Calu3 (cell line): ENCODE results near the gene MREG. TPM values are rescaled to one million over a fixed set of nuclear protein-coding genes. Genes with fewer than 3 reads are reported as not detected.

Experiments used
- BruUV-seq: library from RNA; stranded (reverse); fragments of 400-500 nt; replicated peaks from 2 replicates; lab custom pipeline; 2021; lab: Mats Ljungman, UMichigan
- CTCF ChIA-PET: fragments of 300-600 bp; sonication (Branson Sonifier 250); formaldehyde crosslinking; loops from one replicate; lab custom pipeline; 2022; ENCODE audit warnings: antibody characterized with exemption; lab: Charles Lee
- DNase-seq: peaks from one replicate; pipeline ENCODE4 v3.0.0; 2022
- H3K27ac Mint-ChIP-seq: one replicate; pipeline ENCODE4 v1.8.0; 2022; ENCODE audit warnings: mixed read lengths; ENCODE audit not compliant: unreplicated experiment
- H3K27me3 Mint-ChIP-seq: one replicate; pipeline ENCODE4 v1.8.0; 2022; ENCODE audit warnings: mixed read lengths; ENCODE audit not compliant: unreplicated experiment
- H3K36me3 Mint-ChIP-seq: one replicate; pipeline ENCODE4 v1.8.0; 2022; ENCODE audit warnings: mild to moderate bottlenecking, moderate library complexity, mixed read lengths; ENCODE audit not compliant: insufficient read depth, unreplicated experiment
- H3K4me1 Mint-ChIP-seq: one replicate; pipeline ENCODE4 v1.8.0; 2022; ENCODE audit warnings: mild to moderate bottlenecking, low read depth, mixed read lengths; ENCODE audit not compliant: unreplicated experiment
- H3K4me3 Mint-ChIP-seq: one replicate; pipeline ENCODE4 v1.8.0; 2022; ENCODE audit warnings: mild to moderate bottlenecking, low read depth, moderate library complexity, mixed read lengths; ENCODE audit not compliant: unreplicated experiment
- H3K9me3 Mint-ChIP-seq: one replicate; pipeline ENCODE4 v1.8.0; 2022; ENCODE audit warnings: low read depth, mixed read lengths; ENCODE audit not compliant: unreplicated experiment
- intact Hi-C: fragments of 100-400 bp; cut with micrococcal nuclease; formaldehyde crosslinking; loops from one replicate; pipeline ENCODE4 v1.10.0; 2022; ENCODE audit not compliant: unreplicated experiment
- total RNA-seq: library from RNA; stranded (reverse); gene quantifications from 2 replicates; pipeline ENCODE4 v1.2.3, GENCODE V29; 2022
- TF ChIP-seq, protein P1 (sequence below): fragments of 200-600 bp; IDR thresholded peaks from one replicate; pipeline ENCODE4 v1.8.0; 2022; ENCODE audit warnings: antibody characterized with exemption; ENCODE audit not compliant: unreplicated experiment

Gene MREG
- total RNA-seq, 1 experiment from 2014 or later: 29.7 TPM

DNA sequence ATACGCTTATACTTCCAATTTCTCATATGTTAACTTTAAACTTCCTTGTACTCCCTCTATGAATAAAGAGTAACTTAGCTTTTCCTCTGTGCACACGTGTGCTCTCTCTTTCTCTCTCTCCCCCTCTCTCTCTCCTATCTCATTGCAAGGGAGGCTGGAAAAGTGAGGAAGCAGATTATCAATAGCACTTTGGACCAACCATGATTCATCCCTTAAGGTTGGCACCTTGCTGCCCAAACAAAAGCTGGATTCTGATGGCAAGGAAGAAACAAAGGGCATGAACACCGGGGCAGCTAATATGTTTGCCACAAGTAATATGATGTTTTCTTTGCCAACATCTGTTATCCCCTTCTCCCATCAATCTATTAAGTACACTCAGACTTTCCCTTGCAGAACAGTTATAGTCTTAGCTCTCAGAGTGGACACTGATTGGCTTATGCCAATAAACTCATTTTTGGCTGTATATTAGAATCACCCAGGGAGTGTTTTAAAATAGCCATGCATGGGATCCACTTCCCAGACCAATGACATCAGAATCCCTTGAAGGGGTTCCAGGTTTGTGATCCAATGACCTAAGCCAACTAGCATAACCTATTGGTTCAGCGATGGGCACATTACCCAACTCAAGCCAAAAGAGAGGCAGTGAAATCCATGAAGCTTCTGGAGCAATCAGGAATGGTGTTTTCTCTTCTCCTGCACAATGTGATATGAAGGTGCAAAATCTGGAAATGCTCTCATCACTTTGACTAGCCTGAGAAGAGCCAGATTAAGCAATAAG, 60.3 kb downstream of the MREG start:
- BruUV-seq: no TSS peak
- no peak overlapping the region for H3K27ac Mint-ChIP-seq
- H3K4me1 Mint-ChIP-seq: peaks cover 21% of the 10 kb centered on the region
- no peaks in the 10 kb centered on the region for H3K9me3 Mint-ChIP-seq
- H3K27me3 Mint-ChIP-seq: no peaks in the 10 kb centered on the region
- CTCF ChIA-PET: interaction anchor here (0.6 to 1.0 kb wide), 5 partner anchors 13 to 1046 kb away, joined by 3 to 4 read pairs (median 4); no protein-coding TSS in a partner anchor
- intact Hi-C loops: no loop called here
- no peak overlapping the region for H3K4me3 Mint-ChIP-seq
- DNase-seq: no peak
- TF ChIP-seq, protein P1, sequence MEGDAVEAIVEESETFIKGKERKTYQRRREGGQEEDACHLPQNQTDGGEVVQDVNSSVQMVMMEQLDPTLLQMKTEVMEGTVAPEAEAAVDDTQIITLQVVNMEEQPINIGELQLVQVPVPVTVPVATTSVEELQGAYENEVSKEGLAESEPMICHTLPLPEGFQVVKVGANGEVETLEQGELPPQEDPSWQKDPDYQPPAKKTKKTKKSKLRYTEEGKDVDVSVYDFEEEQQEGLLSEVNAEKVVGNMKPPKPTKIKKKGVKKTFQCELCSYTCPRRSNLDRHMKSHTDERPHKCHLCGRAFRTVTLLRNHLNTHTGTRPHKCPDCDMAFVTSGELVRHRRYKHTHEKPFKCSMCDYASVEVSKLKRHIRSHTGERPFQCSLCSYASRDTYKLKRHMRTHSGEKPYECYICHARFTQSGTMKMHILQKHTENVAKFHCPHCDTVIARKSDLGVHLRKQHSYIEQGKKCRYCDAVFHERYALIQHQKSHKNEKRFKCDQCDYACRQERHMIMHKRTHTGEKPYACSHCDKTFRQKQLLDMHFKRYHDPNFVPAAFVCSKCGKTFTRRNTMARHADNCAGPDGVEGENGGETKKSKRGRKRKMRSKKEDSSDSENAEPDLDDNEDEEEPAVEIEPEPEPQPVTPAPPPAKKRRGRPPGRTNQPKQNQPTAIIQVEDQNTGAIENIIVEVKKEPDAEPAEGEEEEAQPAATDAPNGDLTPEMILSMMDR: no peak
- peaks cover 9% of the 10 kb centered on the region for H3K36me3 Mint-ChIP-seq

DNA sequence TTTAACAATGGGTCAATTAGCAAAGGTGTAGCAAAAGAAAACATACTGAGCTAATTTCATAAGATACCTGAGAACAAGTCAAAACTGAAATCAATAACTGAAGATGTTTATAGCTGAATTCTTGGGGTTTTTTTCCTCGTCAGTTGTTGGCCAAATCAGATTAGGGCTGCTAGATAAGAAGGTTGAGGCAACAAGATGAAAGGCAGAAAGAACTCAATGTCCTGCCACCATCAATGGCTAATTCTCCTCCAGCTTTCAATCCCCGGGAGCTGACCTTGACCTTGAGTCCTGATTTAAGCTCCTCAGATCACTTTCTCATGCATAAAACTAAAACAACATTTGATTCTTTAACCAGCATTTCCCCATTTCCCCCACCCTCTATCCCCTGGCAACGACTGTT, 61.8 kb downstream of the MREG start:
- H3K27me3 Mint-ChIP-seq: no peaks in the 10 kb centered on the region
- CTCF ChIA-PET: no interaction called here
- peaks cover 5% of the 10 kb centered on the region for H3K36me3 Mint-ChIP-seq
- TF ChIP-seq, protein P1: no peak
- H3K4me1 Mint-ChIP-seq: peaks cover 21% of the 10 kb centered on the region
- H3K4me3 Mint-ChIP-seq: no peak overlapping the region
- BruUV-seq: no TSS peak
- intact Hi-C loops: no loop called here
- no peak for DNase-seq
- no peak overlapping the region for H3K27ac Mint-ChIP-seq
- no peaks in the 10 kb centered on the region for H3K9me3 Mint-ChIP-seq

DNA sequence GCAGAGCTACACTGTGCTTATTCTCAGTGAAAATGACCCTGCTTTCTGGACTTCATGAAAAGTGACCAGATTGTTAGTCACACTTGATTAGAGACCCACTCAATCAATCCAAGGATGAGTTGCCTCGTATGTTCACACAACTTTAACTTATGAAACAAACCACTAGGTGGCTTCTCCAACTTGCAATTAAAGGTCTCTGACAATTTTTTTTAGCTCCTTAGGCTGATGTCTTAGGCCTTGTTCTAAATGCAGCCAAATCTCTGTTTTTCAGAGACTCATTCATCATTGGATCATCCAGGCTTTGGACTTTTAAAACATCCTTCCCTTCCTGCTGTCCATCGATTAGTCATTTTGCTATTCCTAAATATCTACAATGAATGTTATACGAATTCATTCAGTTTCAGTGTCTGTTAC, 63.4 kb downstream of the MREG start:
- Mint-ChIP-seq H3K4me3 (no peak overlapping the region), H3K27ac (no peak overlapping the region), H3K36me3 (peaks cover 5% of the 10 kb centered on the region), H3K27me3 (no peaks in the 10 kb centered on the region), H3K9me3 (no peaks in the 10 kb centered on the region), H3K4me1 (peaks cover 21% of the 10 kb centered on the region)
- TF ChIP-seq, protein P1: peak; percentile 44
- BruUV-seq: no TSS peak
- intact Hi-C loops: loop anchor here (1.0 kb wide), 1 partner anchor 73 kb away; no protein-coding TSS in a partner anchor
- CTCF ChIA-PET: interaction anchor here (0.6 to 1.2 kb wide), 9 partner anchors 9 to 74 kb away, joined by 3 to 14 read pairs (median 3); no protein-coding TSS in a partner anchor
- DNase-seq: peak; percentile 16

DNA sequence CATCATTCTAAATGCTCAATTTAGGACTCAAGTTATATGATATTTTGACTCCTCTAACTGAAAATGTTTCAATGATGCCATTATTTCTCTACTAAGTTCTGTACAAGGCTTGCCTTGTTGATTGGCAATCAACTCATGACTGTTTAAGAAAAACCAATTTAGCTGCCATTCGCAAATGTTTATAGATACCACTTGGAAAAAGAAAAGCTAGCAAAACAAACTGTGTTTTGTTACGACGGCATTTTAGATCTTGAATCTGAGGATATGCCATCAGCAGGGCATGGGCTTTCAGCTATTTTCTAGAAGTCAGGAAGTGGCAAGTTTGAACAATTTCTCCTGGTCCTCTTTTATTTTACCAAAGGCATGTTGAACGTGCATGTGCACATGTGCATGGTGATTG, 65.3 kb downstream of the MREG start:
- no peak overlapping the region for H3K27ac Mint-ChIP-seq
- H3K27me3 Mint-ChIP-seq: no peaks in the 10 kb centered on the region
- H3K36me3 Mint-ChIP-seq: peaks cover 5% of the 10 kb centered on the region
- H3K4me3 Mint-ChIP-seq: no peak overlapping the region
- intact Hi-C loops: no loop called here
- H3K9me3 Mint-ChIP-seq: no peaks in the 10 kb centered on the region
- peaks cover 15% of the 10 kb centered on the region for H3K4me1 Mint-ChIP-seq
- no peak for DNase-seq
- BruUV-seq: no TSS peak
- TF ChIP-seq, protein P1: no peak
- CTCF ChIA-PET: no interaction called here
